HG02840 (cell line): Measurements from ENCODE around the gene GLI3.
"Not testable (repeated sequence)": the region's sequence is repeated elsewhere in the genome, so short reads cannot be mapped to it uniquely, and the experiment has no call there.

ENCODE experiments used
- ATAC-seq: cut with Tn5 transposase; IDR thresholded peaks from one replicate; pipeline ENCODE4 v1.9.1; 2021; ENCODE audit warnings: mild to moderate bottlenecking, moderate library complexity, moderate number of reproducible peaks; ENCODE audit not compliant: unreplicated experiment, low FRiP score

GLI3 gene

GRCh38 chr7:42214060-42214679 lies 22.8 kb downstream of the GLI3 start:
- ATAC-seq = no peak

- no peak for ATAC-seq
Measured at GRCh38 chr7:42213093-42213492, 23.9 kb downstream of the GLI3 start.

DNA sequence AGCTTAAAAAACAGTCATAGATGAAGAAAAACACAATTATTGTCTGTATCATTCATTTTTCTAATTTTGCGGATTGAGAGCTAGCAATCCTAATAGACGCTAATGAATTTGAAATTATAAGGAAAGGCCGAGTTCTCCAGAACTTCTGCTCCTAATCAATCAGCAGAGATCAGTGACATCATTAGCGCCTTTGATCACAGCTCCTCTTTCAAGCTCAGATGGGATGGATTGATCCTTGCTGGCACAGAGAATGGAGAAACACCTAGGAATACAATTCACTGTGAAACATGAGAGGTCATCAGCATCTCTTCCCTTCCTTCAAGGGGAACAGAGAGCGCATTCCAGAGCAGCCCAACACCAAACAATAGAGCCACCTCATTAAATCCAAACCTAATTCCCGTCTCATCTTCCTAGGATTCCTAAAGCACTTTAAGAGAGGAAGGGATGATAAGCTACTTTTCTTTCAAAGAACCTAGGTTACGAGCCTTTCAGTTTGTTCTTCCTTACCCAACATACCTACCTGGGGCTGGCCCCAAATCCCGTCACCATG lies 24.4 kb downstream of the GLI3 start:
- no peak for ATAC-seq

GRCh38 chr7:42211938-42212337 lies 25.1 kb downstream of the GLI3 start:
- no peak for ATAC-seq

GRCh38 chr7:42210779-42211178 lies 26.2 kb downstream of the GLI3 start:
- ATAC-seq = no peak

GRCh38 chr7:42210333-42210732 lies 26.7 kb downstream of the GLI3 start:
- no peak for ATAC-seq

GRCh38 chr7:42209085-42209484 lies 27.9 kb downstream of the GLI3 start:
- ATAC-seq = not testable (repeated sequence)

GRCh38 chr7:42208572-42208971 lies 28.4 kb downstream of the GLI3 start:
- no peak for ATAC-seq

- ATAC-seq = no peak
Measured at GRCh38 chr7:42207420-42207819, 29.6 kb downstream of the GLI3 start.

- no peak for ATAC-seq
Measured at GRCh38 chr7:42203336-42203735, 33.7 kb downstream of the GLI3 start.

DNA sequence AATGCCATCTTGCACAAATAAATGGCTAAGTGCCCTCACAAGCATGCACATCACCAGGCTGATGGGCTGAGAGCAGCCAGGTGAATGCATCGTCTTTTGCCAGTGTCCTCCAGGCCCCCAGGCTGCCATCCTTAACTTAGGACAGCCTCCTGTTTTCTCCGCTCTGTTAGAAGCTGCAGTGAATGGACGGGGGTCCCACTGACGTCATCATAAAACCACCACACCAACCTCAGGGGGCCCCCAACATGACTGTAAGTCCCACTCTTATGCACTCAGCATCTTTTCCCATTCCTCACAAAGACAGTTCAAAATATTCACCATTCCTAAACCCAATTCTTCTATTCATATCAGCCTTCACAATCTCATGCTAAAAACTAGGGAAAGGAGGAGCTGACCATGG lies 34.4 kb downstream of the GLI3 start:
- no peak for ATAC-seq

- ATAC-seq = no peak
Measured at GRCh38 chr7:42198974-42199668, 37.9 kb downstream of the GLI3 start.

DNA sequence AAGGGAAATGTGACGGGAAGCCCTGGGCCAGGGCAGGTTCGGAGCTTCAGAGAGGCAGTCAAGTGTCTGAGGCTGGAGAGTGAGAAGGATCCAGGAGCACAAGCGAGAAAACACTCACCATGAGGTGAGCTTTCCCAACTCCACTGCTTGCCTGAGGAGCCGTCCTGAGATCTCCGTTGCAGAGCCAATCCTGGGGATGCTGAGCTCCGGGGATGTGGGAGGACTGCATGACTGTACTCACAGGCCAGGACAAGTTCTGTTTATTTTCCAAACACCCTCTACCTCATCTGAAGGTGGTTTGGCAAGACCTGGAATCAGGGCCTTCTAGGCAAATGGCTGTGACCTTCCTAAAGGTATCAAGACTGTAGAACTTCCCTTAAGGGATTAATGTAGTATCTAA lies 38.7 kb downstream of the GLI3 start:
- ATAC-seq = no peak

GRCh38 chr7:42197451-42197850 lies 39.6 kb downstream of the GLI3 start:
- ATAC-seq = no peak

DNA sequence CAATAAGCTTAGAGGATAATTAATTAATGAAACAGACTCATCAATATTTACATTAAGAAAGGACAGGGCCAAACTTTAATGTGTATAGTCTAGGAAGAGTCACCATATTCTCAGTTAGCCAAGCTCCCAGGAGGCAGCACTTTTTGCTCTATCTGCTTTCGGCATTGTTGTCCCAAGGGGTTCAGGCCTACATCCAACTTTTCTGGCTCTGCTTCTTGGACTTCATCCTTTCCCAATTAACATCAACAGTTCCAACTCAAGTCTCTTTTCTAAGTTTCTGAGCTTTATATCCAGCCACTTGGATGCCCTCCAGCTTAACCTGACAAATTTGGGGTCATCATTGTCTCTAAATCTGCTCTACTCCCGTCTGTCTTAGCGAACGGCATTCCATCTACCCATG lies 42.8 kb downstream of the GLI3 start:
- ATAC-seq = no peak

DNA sequence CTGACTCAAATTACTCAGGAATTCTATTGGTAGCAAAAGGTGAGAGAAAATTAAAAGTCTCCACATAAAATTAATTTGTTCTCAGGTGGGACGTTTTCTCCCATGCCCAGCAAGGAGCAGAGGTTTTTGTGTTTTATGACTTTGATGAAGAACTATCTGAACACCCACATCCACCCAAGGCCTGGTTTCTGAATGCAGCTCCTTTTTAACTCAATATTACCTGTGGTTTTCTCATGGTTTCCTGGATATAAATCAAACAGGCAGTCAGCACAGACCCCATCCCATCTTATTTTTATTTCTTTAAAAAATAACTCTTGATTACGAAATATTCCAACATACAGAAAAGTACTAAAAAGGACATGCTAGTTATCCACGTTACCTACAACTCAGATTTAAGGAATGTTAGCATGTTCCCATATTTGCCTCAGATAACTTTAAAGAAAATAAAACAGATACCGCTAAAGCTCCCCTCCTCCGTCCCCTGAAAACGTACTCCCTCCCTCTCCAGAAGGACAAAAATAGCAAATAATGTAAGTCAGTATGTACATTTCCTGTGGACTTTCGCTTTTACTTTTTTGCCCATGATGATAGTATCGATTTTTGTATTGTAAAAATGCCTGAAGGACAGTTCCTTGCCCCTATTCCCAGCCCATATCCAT lies 43.4 kb downstream of the GLI3 start:
- ATAC-seq = no peak

- ATAC-seq = no peak
Measured at GRCh38 chr7:42192851-42193461, 44.1 kb downstream of the GLI3 start.

GRCh38 chr7:42192066-42192465 lies 44.9 kb downstream of the GLI3 start:
- ATAC-seq = no peak

DNA sequence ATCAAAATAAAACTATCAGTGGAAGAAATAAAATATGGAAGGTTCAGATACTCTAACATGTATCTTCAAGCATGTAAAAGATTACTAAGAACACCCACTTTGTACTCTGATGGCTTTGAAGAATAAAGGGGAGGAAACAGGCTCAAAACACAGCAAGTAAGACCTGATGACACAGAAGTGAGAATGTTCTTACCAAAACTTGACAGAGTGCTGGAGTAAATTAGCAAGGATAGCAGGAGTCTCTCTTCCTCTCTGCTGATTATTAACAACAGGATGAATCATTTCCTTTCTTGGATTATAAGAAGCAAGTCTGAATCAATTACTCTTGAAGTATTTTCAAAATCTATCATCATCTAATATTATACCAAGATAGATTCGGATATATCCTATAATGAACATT lies 47.5 kb downstream of the GLI3 start:
- no peak for ATAC-seq

- ATAC-seq = no peak
Measured at GRCh38 chr7:42186151-42186550, 50.9 kb downstream of the GLI3 start.

DNA sequence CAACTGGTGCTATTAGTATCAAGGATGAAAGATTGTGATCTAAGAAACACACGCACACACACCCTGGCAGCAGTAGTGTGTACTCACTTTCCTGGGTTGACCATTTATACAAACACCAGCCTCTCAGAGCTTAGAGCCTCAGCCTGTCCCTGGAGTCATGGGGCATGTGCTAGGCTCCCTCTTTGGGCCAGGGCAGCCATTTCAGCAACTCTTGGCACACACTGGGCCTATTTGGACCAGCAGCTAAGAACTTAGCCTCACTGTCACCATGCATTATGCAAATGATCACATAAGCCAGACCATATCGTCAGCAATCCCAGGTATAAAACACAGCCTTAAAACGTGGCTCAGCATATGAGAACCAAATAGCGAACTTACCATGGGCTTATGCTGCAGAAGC lies 51.3 kb downstream of the GLI3 start:
- no peak for ATAC-seq
